Sigmoid colon (tissue), 4 donors: ENCODE measurements around the gene SSUH2.

ENCODE experiments used
- CTCF ChIP-seq, 4 experiments: fragments of 450-650 bp in 3 of 4; fragments of 200-600 bp in 1 of 4; IDR thresholded peaks; one replicate each; pipeline ENCODE4 v1.5.1; 2016 to 2019; ENCODE audit warnings: antibody characterized with exemption in 4 of 4, mild to moderate bottlenecking in 3 of 4, moderate library complexity in 2 of 4
- EP300 ChIP-seq, 4 donors: sonication (generic); formaldehyde crosslinking; IDR thresholded peaks; one replicate each; pipeline ENCODE4 v1.6.1; 2017; ENCODE audit warnings: antibody characterized with exemption in 4 of 4

GRCh38 chr3:8608791-8609467 lies 35.7 kb downstream of the SSUH2 start:
- TF ChIP-seq CTCF (IDR thresholded peaks at IDR 0.05), result no peak
- TF ChIP-seq EP300 (IDR thresholded peaks at IDR 0.05), result no peak
